Panc1 (cell line): ENCODE results near the gene GPR34. TPM values are rescaled to one million over a fixed set of nuclear protein-coding genes. Genes with fewer than 3 reads are reported as not detected.

Experiments used
- ATAC-seq: fragments of 200-7000 bp; cut with Tn5 transposase; 2 replicates; pipeline ENCODE4 v1.9.1; 2020; ENCODE audit warnings: mild to moderate bottlenecking, moderate library complexity
- BruUV-seq: library from RNA; stranded (reverse); fragments of 400-500 nt; replicated peaks from 2 replicates; lab custom pipeline; 2021; lab: Mats Ljungman, UMichigan
- CTCF ChIA-PET: fragments of 300-600 bp; sonication (Branson Sonifier 250); formaldehyde crosslinking; loops from one replicate; lab custom pipeline; 2022; ENCODE audit warnings: antibody characterized with exemption; lab: Charles Lee
- POLR2A ChIA-PET: fragments of 300-600 bp; sonication (Branson Sonifier 250); formaldehyde crosslinking; loops from one replicate; lab custom pipeline; 2022; ENCODE audit warnings: antibody characterized with exemption; lab: Charles Lee
- DNase-seq: peaks from one replicate; pipeline ENCODE4 v3.0.0-alpha.2; 2010; ENCODE audit warnings: low read depth, low spot score
- H3K27ac ChIP-seq: 2 replicates; pipeline ENCODE4 v1.5.1; 2011; ENCODE audit warnings: mild to moderate bottlenecking, low read length, inconsistent platforms
- H3K27me3 ChIP-seq: fragments of 200-500 bp; sonication (Bioruptor generic); 2 replicates; pipeline ENCODE4 v1.6.0; 2014; ENCODE audit warnings: low read length, inconsistent platforms; ENCODE audit not compliant: control insufficient read depth, insufficient read depth
- H3K36me3 ChIP-seq: fragments of 200-500 bp; sonication (Bioruptor generic); 2 replicates; pipeline ENCODE4 v1.5.1; 2014; ENCODE audit warnings: inconsistent platforms, mild to moderate bottlenecking, low read length, moderate library complexity; ENCODE audit not compliant: control insufficient read depth, insufficient read depth
- H3K4me1 ChIP-seq: 2 replicates; pipeline ENCODE4 v1.5.1; 2011; ENCODE audit warnings: inconsistent platforms, mild to moderate bottlenecking, low read length, moderate library complexity; ENCODE audit not compliant: control insufficient read depth, insufficient read depth
- H3K4me3 ChIP-seq, 2 experiments: 2 replicates each; pipeline ENCODE4 v1.5.1; 2011 to 2012; ENCODE audit warnings: low read depth in 2 of 2, low read length in 2 of 2, mild to moderate bottlenecking in 2 of 2, inconsistent platforms in 1 of 2, moderate library complexity in 1 of 2
- H3K9me3 ChIP-seq: fragments of 200-500 bp; sonication (Bioruptor generic); 2 replicates; pipeline ENCODE4 v1.5.1; 2014; ENCODE audit warnings: low read depth, mild to moderate bottlenecking, inconsistent platforms, low read length, moderate library complexity; ENCODE audit not compliant: control insufficient read depth, insufficient read depth
- CTCF ChIP-seq: fragments of 450-650 bp; IDR thresholded peaks from 2 replicates; pipeline ENCODE4 v1.5.1; 2017; ENCODE audit warnings: mild to moderate bottlenecking
- POLR2AphosphoS5 ChIP-seq: IDR thresholded peaks from 2 replicates; pipeline ENCODE4 v1.6.1; 2012; ENCODE audit warnings: mild to moderate bottlenecking, low read depth, low read length, moderate library complexity
- SIN3A ChIP-seq: IDR thresholded peaks from 2 replicates; pipeline ENCODE4 v1.6.1; 2012; ENCODE audit warnings: low read depth, mild to moderate bottlenecking, low read length, moderate library complexity, borderline replicate concordance; ENCODE audit not compliant: insufficient read depth
- TCF7L2 ChIP-seq: IDR thresholded peaks from 2 replicates; pipeline ENCODE4 v1.6.1; 2011; ENCODE audit warnings: mild to moderate bottlenecking, low read depth, low read length, inconsistent platforms
- in situ Hi-C: cut with HindIII; loops from 2 replicates; pipeline ENCODE4 v1.10.0; 2016; ENCODE audit warnings: low sequenced_read_pairs, low pct_unique_long_range_greater_than_20kb
- intact Hi-C: fragments of 100-400 bp; cut with micrococcal nuclease; formaldehyde crosslinking; loops from one replicate; pipeline ENCODE4 v1.10.0; 2022; ENCODE audit not compliant: unreplicated experiment
- total RNA-seq: library from RNA; stranded (reverse); gene quantifications from one replicate; pipeline ENCODE4 v1.2.1, GENCODE V29; 2021; ENCODE audit not compliant: unreplicated experiment
- TF ChIP-seq, protein P1 (sequence below), 2 experiments: IDR thresholded peaks; 2 replicates each; pipeline ENCODE4 v1.6.1; 2011 to 2012; ENCODE audit warnings: low read depth in 2 of 2, control low read depth in 1 of 2, low read length in 1 of 2, mild to moderate bottlenecking in 1 of 2, moderate library complexity in 1 of 2; ENCODE audit not compliant: insufficient read depth in 1 of 2

Gene GPR34
- total RNA-seq, 1 experiment from 2014 or later: not detected

DNA sequence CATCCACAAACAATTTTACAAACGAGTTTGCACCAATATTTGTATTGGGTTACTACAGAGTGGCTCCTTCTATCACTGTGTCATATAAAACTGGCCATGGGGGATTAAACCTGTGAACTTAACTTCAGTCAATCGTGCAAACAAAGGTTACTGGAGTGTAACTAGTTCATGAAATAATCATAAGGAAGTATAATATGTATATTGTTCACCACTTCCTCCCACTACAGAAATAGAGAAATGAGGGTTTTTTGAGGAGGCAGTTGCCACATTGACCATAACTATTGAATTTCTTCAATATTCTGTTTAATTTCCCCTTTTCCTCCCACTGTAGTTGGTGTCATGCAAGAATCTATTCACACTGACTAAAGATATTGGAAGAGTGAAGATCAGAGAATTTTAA is 35.1 kb downstream of the GPR34 start, which contains the start of gene GPR82:
Gene GPR82, plus strand, starts transcription at position 356 of the 400 bp plus-strand sequence. CDS start 2,846 bp downstream, outside the sequence.
- in situ Hi-C loops (no loop called here), intact Hi-C loops (no loop called here)
- TF ChIP-seq POLR2AphosphoS5 (no peak), SIN3A (no peak), CTCF (no peak), TCF7L2 (no peak)
- TF ChIP-seq, protein P1, sequence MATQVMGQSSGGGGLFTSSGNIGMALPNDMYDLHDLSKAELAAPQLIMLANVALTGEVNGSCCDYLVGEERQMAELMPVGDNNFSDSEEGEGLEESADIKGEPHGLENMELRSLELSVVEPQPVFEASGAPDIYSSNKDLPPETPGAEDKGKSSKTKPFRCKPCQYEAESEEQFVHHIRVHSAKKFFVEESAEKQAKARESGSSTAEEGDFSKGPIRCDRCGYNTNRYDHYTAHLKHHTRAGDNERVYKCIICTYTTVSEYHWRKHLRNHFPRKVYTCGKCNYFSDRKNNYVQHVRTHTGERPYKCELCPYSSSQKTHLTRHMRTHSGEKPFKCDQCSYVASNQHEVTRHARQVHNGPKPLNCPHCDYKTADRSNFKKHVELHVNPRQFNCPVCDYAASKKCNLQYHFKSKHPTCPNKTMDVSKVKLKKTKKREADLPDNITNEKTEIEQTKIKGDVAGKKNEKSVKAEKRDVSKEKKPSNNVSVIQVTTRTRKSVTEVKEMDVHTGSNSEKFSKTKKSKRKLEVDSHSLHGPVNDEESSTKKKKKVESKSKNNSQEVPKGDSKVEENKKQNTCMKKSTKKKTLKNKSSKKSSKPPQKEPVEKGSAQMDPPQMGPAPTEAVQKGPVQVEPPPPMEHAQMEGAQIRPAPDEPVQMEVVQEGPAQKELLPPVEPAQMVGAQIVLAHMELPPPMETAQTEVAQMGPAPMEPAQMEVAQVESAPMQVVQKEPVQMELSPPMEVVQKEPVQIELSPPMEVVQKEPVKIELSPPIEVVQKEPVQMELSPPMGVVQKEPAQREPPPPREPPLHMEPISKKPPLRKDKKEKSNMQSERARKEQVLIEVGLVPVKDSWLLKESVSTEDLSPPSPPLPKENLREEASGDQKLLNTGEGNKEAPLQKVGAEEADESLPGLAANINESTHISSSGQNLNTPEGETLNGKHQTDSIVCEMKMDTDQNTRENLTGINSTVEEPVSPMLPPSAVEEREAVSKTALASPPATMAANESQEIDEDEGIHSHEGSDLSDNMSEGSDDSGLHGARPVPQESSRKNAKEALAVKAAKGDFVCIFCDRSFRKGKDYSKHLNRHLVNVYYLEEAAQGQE (IDR thresholded peaks at IDR 0.05; ENCODE audit: insufficient read depth in 1 of 2, low read depth in 2 of 2, low read length in 1 of 2): no peak
- Histone ChIP-seq H3K27me3 (no peaks in the 10 kb centered on the region), H3K36me3 (no peaks in the 10 kb centered on the region), H3K4me1 (no peaks in the 10 kb centered on the region), H3K4me3 (no peak within 1 kb of the TSS), H3K9me3 (no peaks in the 10 kb centered on the region), H3K27ac (no peak within 1 kb of the TSS)
- ATAC-seq: no peak
- BruUV-seq: no TSS peak
- ChIA-PET CTCF (no interaction called here), POLR2A (no interaction called here)
- DNase-seq: no peak

GRCh38 chrX:41728125-41728524 is 39.4 kb downstream of the GPR34 start:
- intact Hi-C loops (no loop called here), in situ Hi-C loops (no loop called here)
- Histone ChIP-seq H3K4me1 (no peaks in the 10 kb centered on the region), H3K9me3 (no peaks in the 10 kb centered on the region), H3K36me3 (no peaks in the 10 kb centered on the region), H3K4me3 (no peak overlapping the region), H3K27me3 (no peaks in the 10 kb centered on the region), H3K27ac (no peak overlapping the region)
- TF ChIP-seq TCF7L2 (no peak), CTCF (no peak), POLR2AphosphoS5 (no peak), SIN3A (no peak)
- TF ChIP-seq, protein P1 (IDR thresholded peaks at IDR 0.05; ENCODE audit: insufficient read depth in 1 of 2, low read depth in 2 of 2, low read length in 1 of 2): no peak
- no peak for DNase-seq
- ChIA-PET POLR2A (no interaction called here), CTCF (no interaction called here)
- ATAC-seq: no peak
- no TSS peak for BruUV-seq
